Keratinocyte (primary cell): ENCODE data around the gene RGS3. TPM values are rescaled to one million over a fixed set of nuclear protein-coding genes. Genes with fewer than 3 reads are reported as not detected.

Source experiments
- DNase-seq: peaks from one replicate; pipeline ENCODE4 v3.0.0-alpha.2; 2011; ENCODE audit warnings: low read depth, missing footprints, low spot score
- FAIRE-seq: peaks from 2 replicates; lab custom pipeline; 2011; peaks lifted over from hg19 to GRCh38; lab: Jason Lieb, UNC
- H2AFZ ChIP-seq: 2 replicates; pipeline ENCODE4 v1.6.0; 2012; ENCODE audit warnings: low read length, control low read depth, inconsistent platforms; ENCODE audit not compliant: control insufficient read depth
- H3K27ac ChIP-seq: 2 replicates; pipeline ENCODE4 v1.5.1; 2011; ENCODE audit warnings: low read length; ENCODE audit not compliant: control insufficient read depth, insufficient read depth
- H3K27me3 ChIP-seq: 3 replicates; pipeline ENCODE4 v1.6.0; 2011; ENCODE audit warnings: low read length; ENCODE audit not compliant: control insufficient read depth, insufficient read depth; ENCODE audit errors: extremely low read depth
- H3K36me3 ChIP-seq, 2 experiments: 2 replicates in 1 of 2; 3 replicates in 1 of 2; pipeline ENCODE4 v1.5.1; 2011; ENCODE audit warnings: low read length in 2 of 2, mild to moderate bottlenecking in 1 of 2; ENCODE audit not compliant: control insufficient read depth in 2 of 2, insufficient read depth in 2 of 2; ENCODE audit errors: extremely low read depth in 1 of 2
- H3K4me1 ChIP-seq: 3 replicates; pipeline ENCODE4 v1.5.1; 2011; ENCODE audit warnings: low read length; ENCODE audit not compliant: control insufficient read depth, insufficient read depth; ENCODE audit errors: extremely low read depth
- H3K4me2 ChIP-seq: 3 replicates; pipeline ENCODE4 v1.6.0; 2011; ENCODE audit warnings: low read depth, low read length; ENCODE audit not compliant: control insufficient read depth, insufficient read depth; ENCODE audit errors: extremely low read depth
- H3K4me3 ChIP-seq, 3 experiments: fragments of 200-600 bp in 1 of 3; sonication (generic) in 1 of 3; 2 replicates in 2 of 3; 3 replicates in 1 of 3; pipeline ENCODE4 v1.5.1; 2011 to 2016; ENCODE audit warnings: low read length in 3 of 3, mild to moderate bottlenecking in 3 of 3, control low read depth in 2 of 3, inconsistent platforms in 1 of 3, low read depth in 1 of 3, mixed read lengths in 1 of 3, mixed run types in 1 of 3, moderate library complexity in 1 of 3; ENCODE audit not compliant: control insufficient read depth in 2 of 3, insufficient read depth in 2 of 3; ENCODE audit errors: extremely low read depth in 1 of 3
- H3K79me2 ChIP-seq: 2 replicates; pipeline ENCODE4 v1.6.0; 2012; ENCODE audit warnings: low read length; ENCODE audit not compliant: control insufficient read depth, insufficient read depth
- H3K9ac ChIP-seq: 3 replicates; pipeline ENCODE4 v1.6.0; 2011; ENCODE audit warnings: low read length; ENCODE audit not compliant: control insufficient read depth, insufficient read depth; ENCODE audit errors: extremely low read depth
- H3K9me1 ChIP-seq: 3 replicates; pipeline ENCODE4 v1.6.0; 2011; ENCODE audit warnings: low read length; ENCODE audit not compliant: control insufficient read depth, insufficient read depth; ENCODE audit errors: extremely low read depth
- H3K9me3 ChIP-seq: 2 replicates; pipeline ENCODE4 v1.5.1; 2012; ENCODE audit warnings: low read depth, low read length; ENCODE audit not compliant: control insufficient read depth
- H4K20me1 ChIP-seq: 3 replicates; pipeline ENCODE4 v1.6.0; 2011; ENCODE audit warnings: low read length; ENCODE audit not compliant: control insufficient read depth, insufficient read depth; ENCODE audit errors: extremely low read depth
- EZH2 ChIP-seq: IDR thresholded peaks from one replicate; pipeline ENCODE4 v1.6.1; 2012; ENCODE audit warnings: inconsistent platforms, mild to moderate bottlenecking, low read length, moderate library complexity
- dilution Hi-C: fragments of 300-500 bp; cut with MboI; formaldehyde crosslinking; loops from one replicate; pipeline ENCODE4 v1.7.0; 2020; ENCODE audit warnings: low sequenced_read_pairs; ENCODE audit not compliant: extremely low pct_ligation_motif_present
- polyA minus RNA-seq, 3 experiments: library from RNA; depleted of rRNA, polyadenylated mRNA; stranded (reverse); fragments of >200 nt; gene quantifications; 1 replicate in 1 of 3; 2 replicates in 1 of 3; 3 replicates in 1 of 3; pipeline ENCODE4 v1.2.3, GENCODE V29; 2011
- polyA plus RNA-seq, 5 experiments: library from polyadenylated mRNA; depleted of rRNA in 3 of 5; stranded (reverse) in 3 of 5; stranded (forward) in 1 of 5; unstranded in 1 of 5; fragments of >200 nt; gene quantifications; 1 replicate in 1 of 5; 2 replicates in 3 of 5; 3 replicates in 1 of 5; pipeline versions ENCODE4 v1.2.1 to v1.2.3, GENCODE V29; 2011 to 2012; ENCODE audit warnings: missing spikeins in 2 of 5, low read depth in 1 of 5, low replicate concordance in 1 of 5
- TF ChIP-seq, protein P1 (sequence below), 3 experiments: IDR thresholded peaks in 1 of 3; conservative IDR thresholded peaks in 1 of 3; optimal IDR thresholded peaks in 1 of 3; 2 replicates in 2 of 3; 3 replicates in 1 of 3; pipeline versions ENCODE3 to v1.5.1; 2011; ENCODE audit warnings: low read length in 3 of 3, mild to moderate bottlenecking in 3 of 3, moderate library complexity in 2 of 3, control low read depth in 1 of 3, inconsistent platforms in 1 of 3; ENCODE audit not compliant: insufficient read depth in 2 of 3; ENCODE audit errors: extremely low read depth in 1 of 3

RGS3 gene
- polyA plus RNA-seq: 19.6 to 23.9 TPM (median 19.6 TPM) in 3 replicates
- 16.7 TPM for polyA plus RNA-seq (2011; ENCODE audit: low read depth)
- 12.9 and 19.5 TPM in 2 replicates for polyA plus RNA-seq (2011; cell fraction: cytosol; rRNA removed)
- 20.7 and 26.2 TPM in 2 replicates for polyA plus RNA-seq (2011; cell fraction: nucleus; rRNA removed)
- 16.0 and 19.9 TPM in 2 replicates for polyA plus RNA-seq (2012; ENCODE audit: low replicate concordance)
- polyA minus RNA-seq: 12.3 to 21.4 TPM (median 12.4 TPM) in 3 replicates
- polyA minus RNA-seq (2011; cell fraction: cytosol; rRNA and poly(A)+ RNA removed): 16.7 TPM
- 10.0 and 12.7 TPM in 2 replicates for polyA minus RNA-seq (2011; cell fraction: nucleus; rRNA and poly(A)+ RNA removed)

DNA sequence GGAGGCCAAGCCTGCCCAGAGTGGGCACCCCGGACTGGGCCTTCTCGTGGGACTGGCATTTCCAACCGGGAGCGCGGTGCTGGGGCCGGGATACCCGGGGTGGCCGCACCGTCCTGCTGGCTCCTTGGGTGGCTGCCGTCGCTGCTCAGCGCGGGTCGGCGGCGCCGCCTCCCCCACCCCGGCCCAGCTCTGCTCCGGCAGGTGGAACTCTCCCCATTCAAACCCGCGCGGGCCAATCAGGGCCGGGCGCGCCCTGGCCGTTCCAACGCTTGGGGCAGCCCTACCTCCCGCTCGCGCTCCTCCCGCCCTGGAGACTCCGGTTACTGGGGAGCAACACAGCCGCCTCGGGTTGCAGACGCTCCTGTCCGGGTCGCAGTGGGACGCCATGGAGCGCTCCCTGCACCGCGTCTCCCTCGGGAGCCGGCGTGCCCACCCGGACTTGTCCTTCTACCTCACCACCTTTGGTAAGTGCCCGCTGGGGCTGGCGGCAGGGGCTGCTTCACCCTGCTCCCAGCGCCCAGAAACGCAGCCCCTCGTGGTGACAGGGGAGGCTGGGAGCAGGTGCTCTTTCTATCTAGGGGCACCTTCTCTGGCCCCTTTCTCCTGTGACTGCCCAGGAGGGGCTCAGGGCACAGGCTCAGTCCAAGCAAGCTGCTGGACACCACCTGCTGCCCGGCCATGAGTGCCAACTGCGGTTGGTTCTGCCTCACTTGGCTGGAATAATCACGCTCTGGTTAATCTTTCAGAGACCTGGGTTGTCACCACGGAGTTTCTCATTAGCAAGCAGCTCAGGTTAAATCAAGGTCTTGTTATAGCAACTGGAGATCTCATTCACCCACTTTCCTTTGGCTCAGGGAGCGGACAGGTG lies at the start of gene RGS3:
Gene RGS3 (plus strand): TSS at position 310 of the 868 bp plus-strand sequence. CDS start 76 bp downstream, at position 386.
- Histone ChIP-seq H3K27me3 (peaks cover 27% of the 10 kb centered on the region), H3K79me2 (no peaks in the 10 kb centered on the region), H3K4me2 (peak within 1 kb of the TSS; percentile 63), H3K4me1 (no peaks in the 10 kb centered on the region), H3K36me3 (no peaks in the 10 kb centered on the region), H4K20me1 (no peaks in the 10 kb centered on the region), H3K27ac (no peak within 1 kb of the TSS), H3K9ac (no peak within 1 kb of the TSS), H3K9me3 (no peaks in the 10 kb centered on the region), H3K9me1 (no peaks in the 10 kb centered on the region), H2AFZ (peak within 1 kb of the TSS; percentile 11), H3K4me3 (no peak within 1 kb of the TSS)
- DNase-seq (no peak), FAIRE-seq (no peak)
- dilution Hi-C loops: no loop called here
- TF ChIP-seq EZH2: peak; percentile 71
- TF ChIP-seq, protein P1, sequence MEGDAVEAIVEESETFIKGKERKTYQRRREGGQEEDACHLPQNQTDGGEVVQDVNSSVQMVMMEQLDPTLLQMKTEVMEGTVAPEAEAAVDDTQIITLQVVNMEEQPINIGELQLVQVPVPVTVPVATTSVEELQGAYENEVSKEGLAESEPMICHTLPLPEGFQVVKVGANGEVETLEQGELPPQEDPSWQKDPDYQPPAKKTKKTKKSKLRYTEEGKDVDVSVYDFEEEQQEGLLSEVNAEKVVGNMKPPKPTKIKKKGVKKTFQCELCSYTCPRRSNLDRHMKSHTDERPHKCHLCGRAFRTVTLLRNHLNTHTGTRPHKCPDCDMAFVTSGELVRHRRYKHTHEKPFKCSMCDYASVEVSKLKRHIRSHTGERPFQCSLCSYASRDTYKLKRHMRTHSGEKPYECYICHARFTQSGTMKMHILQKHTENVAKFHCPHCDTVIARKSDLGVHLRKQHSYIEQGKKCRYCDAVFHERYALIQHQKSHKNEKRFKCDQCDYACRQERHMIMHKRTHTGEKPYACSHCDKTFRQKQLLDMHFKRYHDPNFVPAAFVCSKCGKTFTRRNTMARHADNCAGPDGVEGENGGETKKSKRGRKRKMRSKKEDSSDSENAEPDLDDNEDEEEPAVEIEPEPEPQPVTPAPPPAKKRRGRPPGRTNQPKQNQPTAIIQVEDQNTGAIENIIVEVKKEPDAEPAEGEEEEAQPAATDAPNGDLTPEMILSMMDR (optimal IDR thresholded peaks at IDR 0.05 in 1 of 3, IDR thresholded peaks at IDR 0.05 in 1 of 3, conservative IDR thresholded peaks at IDR 0.05 in 1 of 3; ENCODE audit: extremely low read depth in 1 of 3, insufficient read depth in 2 of 3, low read length in 3 of 3): peak in 1 of 3 experiments; percentile 5

DNA sequence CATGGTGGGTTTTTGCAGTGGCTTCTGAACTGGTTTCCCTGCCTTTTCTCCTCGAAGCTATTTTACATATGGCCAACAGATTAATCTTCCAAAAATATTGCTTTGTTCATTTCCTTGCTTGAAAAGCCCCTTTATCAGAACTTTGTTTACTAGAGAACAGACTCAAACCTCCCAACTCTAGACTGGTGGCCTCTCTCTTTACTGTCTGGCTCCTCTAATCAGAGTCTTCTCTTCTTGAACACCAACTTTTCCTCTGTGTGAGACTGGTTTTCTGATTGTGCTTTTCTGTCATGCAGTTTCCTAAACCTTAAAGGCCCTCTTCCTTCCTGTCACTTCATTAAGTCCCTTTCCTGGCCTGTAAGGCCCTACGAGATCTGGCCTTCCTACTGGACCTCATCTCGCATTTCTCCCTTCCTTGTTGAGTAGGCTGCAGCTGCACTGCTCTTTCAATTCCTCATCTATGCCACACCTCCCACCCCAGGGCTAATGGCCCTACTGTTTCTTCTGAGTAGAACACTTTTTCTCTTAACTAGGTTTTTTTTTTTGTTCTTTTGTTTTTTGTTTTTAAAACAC lies 47.3 kb upstream of the RGS3 start:
- no peak overlapping the region for H2AFZ ChIP-seq
- dilution Hi-C loops: no loop called here
- H3K4me2 ChIP-seq: no peak overlapping the region
- no peak overlapping the region for H3K27ac ChIP-seq
- no peak overlapping the region for H3K4me3 ChIP-seq
- no peaks in the 10 kb centered on the region for H3K9me3 ChIP-seq
- TF ChIP-seq EZH2: no peak
- TF ChIP-seq, protein P1 (optimal IDR thresholded peaks at IDR 0.05 in 1 of 3, IDR thresholded peaks at IDR 0.05 in 1 of 3, conservative IDR thresholded peaks at IDR 0.05 in 1 of 3; ENCODE audit: extremely low read depth in 1 of 3, insufficient read depth in 2 of 3, low read length in 3 of 3): no peak
- no peaks in the 10 kb centered on the region for H3K9me1 ChIP-seq
- H3K9ac ChIP-seq: no peak overlapping the region
- H3K36me3 ChIP-seq: no peaks in the 10 kb centered on the region
- FAIRE-seq (no peak), DNase-seq (no peak)
- H3K27me3 ChIP-seq: no peaks in the 10 kb centered on the region
- H4K20me1 ChIP-seq: no peaks in the 10 kb centered on the region
- H3K4me1 ChIP-seq: no peaks in the 10 kb centered on the region
- no peaks in the 10 kb centered on the region for H3K79me2 ChIP-seq
